Smooth muscle cell (in vitro differentiated cells): ENCODE results near the gene MOK. TPM values are rescaled to one million over a fixed set of nuclear protein-coding genes. Genes with fewer than 3 reads are reported as not detected.

Source experiments
- DNase-seq: peaks from one replicate; lab custom pipeline; 2025; ENCODE audit not compliant: unreplicated experiment; lab: John Stamatoyannopoulos, UW
- H2AFZ ChIP-seq: fragments of 200-600 bp; sonication (generic); 2 replicates; pipeline ENCODE4 v1.6.0; 2016; ENCODE audit warnings: antibody characterized with exemption, low read depth, mild to moderate bottlenecking
- H3F3A ChIP-seq: fragments of 200-600 bp; sonication (generic); 2 replicates; pipeline ENCODE4 v1.6.0; 2017; ENCODE audit warnings: antibody characterized with exemption, low read depth
- H3K27ac ChIP-seq: fragments of 200-600 bp; sonication (generic); 2 replicates; pipeline ENCODE4 v1.5.1; 2016; ENCODE audit warnings: low read depth, mild to moderate bottlenecking
- H3K27me3 ChIP-seq: fragments of 200-600 bp; sonication (generic); 2 replicates; pipeline ENCODE4 v1.6.1; 2016; ENCODE audit warnings: low read depth, mild to moderate bottlenecking
- H3K36me3 ChIP-seq: fragments of 200-600 bp; sonication (generic); 2 replicates; pipeline ENCODE4 v1.5.1; 2016; ENCODE audit warnings: low read depth
- H3K4me1 ChIP-seq: fragments of 200-600 bp; sonication (generic); 2 replicates; pipeline ENCODE4 v1.5.1; 2016; ENCODE audit warnings: low read depth
- H3K4me2 ChIP-seq: fragments of 200-600 bp; sonication (generic); 2 replicates; pipeline ENCODE4 v1.6.0; 2016; ENCODE audit warnings: mild to moderate bottlenecking
- H3K4me3 ChIP-seq: fragments of 200-600 bp; sonication (generic); 2 replicates; pipeline ENCODE4 v1.5.1; 2016; ENCODE audit warnings: mild to moderate bottlenecking
- H3K79me2 ChIP-seq: fragments of 200-600 bp; sonication (generic); 2 replicates; pipeline ENCODE4 v1.6.0; 2016; ENCODE audit warnings: low read depth, mild to moderate bottlenecking
- H3K9ac ChIP-seq: fragments of 200-600 bp; sonication (generic); 2 replicates; pipeline ENCODE4 v1.6.0; 2016; ENCODE audit warnings: low read depth
- H3K9me3 ChIP-seq: fragments of 200-600 bp; sonication (generic); replicated peaks from 2 replicates; pipeline ENCODE4 v1.5.1; 2016; ENCODE audit warnings: low read depth
- H4K20me1 ChIP-seq: fragments of 200-600 bp; sonication (generic); 2 replicates; pipeline ENCODE4 v1.6.0; 2016; ENCODE audit warnings: low read depth
- WGBS: methylation state at CpG from one replicate; pipeline ENCODE4 v1.1.7; 2016; ENCODE audit warnings: low lambda C conversion rate; 5-methylcytosine and 5-hydroxymethylcytosine counted together
- polyA plus RNA-seq: library from polyadenylated mRNA; unstranded; fragments of >200 nt; fragmentation: Nextera tagmentation; extraction: Ambion mirVana; gene quantifications from 2 replicates; pipeline ENCODE4 v1.2.1, GENCODE V29; 2016
- total RNA-seq: library from RNA; depleted of rRNA; stranded (reverse); fragments of >200 nt; gene quantifications from 2 replicates; pipeline ENCODE4 v1.2.3, GENCODE V29; 2014
- TF ChIP-seq, protein P1 (sequence below): fragments of 200-600 bp; sonication (generic); IDR thresholded peaks from 2 replicates; pipeline ENCODE4 v1.5.1; 2017; ENCODE audit warnings: borderline replicate concordance, mild to moderate bottlenecking, antibody characterized with exemption; ENCODE audit not compliant: insufficient read depth, poor library complexity, severe bottlenecking

MOK gene
- total and polyA plus RNA-seq, 2 experiments from 2014 or later = 4.7 to 6.4 TPM

GRCh38 chr14:102229071-102229738 lies 75.8 kb downstream of the MOK start:
- Histone ChIP-seq H3K4me1 (no peaks in the 10 kb centered on the region), H3K4me3 (no peak overlapping the region), H3K4me2 (no peak overlapping the region), H2AFZ (no peak overlapping the region), H3K36me3 (no peaks in the 10 kb centered on the region), H3K9me3 (no peaks in the 10 kb centered on the region), H4K20me1 (no peaks in the 10 kb centered on the region), H3K27me3 (no peaks in the 10 kb centered on the region), H3K27ac (no peak overlapping the region), H3F3A (no peaks in the 10 kb centered on the region), H3K9ac (no peak overlapping the region), H3K79me2 (no peaks in the 10 kb centered on the region)
- 94% methylated on average over 43 of the region's 43 CpGs for WGBS
- TF ChIP-seq, protein P1, sequence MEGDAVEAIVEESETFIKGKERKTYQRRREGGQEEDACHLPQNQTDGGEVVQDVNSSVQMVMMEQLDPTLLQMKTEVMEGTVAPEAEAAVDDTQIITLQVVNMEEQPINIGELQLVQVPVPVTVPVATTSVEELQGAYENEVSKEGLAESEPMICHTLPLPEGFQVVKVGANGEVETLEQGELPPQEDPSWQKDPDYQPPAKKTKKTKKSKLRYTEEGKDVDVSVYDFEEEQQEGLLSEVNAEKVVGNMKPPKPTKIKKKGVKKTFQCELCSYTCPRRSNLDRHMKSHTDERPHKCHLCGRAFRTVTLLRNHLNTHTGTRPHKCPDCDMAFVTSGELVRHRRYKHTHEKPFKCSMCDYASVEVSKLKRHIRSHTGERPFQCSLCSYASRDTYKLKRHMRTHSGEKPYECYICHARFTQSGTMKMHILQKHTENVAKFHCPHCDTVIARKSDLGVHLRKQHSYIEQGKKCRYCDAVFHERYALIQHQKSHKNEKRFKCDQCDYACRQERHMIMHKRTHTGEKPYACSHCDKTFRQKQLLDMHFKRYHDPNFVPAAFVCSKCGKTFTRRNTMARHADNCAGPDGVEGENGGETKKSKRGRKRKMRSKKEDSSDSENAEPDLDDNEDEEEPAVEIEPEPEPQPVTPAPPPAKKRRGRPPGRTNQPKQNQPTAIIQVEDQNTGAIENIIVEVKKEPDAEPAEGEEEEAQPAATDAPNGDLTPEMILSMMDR = no peak
- no peak for DNase-seq

- WGBS = 94% methylated on average over 21 of the region's 28 CpGs
- Histone ChIP-seq H3K36me3 (no peaks in the 10 kb centered on the region), H3K9ac (no peak overlapping the region), H3K4me1 (no peaks in the 10 kb centered on the region), H2AFZ (no peak overlapping the region), H3F3A (no peaks in the 10 kb centered on the region), H3K4me2 (no peak overlapping the region), H3K9me3 (no peaks in the 10 kb centered on the region), H4K20me1 (peaks cover 2% of the 10 kb centered on the region), H3K27ac (no peak overlapping the region), H3K27me3 (no peaks in the 10 kb centered on the region), H3K79me2 (no peaks in the 10 kb centered on the region), H3K4me3 (no peak overlapping the region)
- TF ChIP-seq, protein P1 = no peak
- no peak for DNase-seq
Observed at GRCh38 chr14:102227184-102227964, 77.6 kb downstream of the MOK start.

GRCh38 chr14:102226356-102227125 lies 78.4 kb downstream of the MOK start:
- no peaks in the 10 kb centered on the region for H3K36me3 ChIP-seq
- H4K20me1 ChIP-seq = peaks cover 9% of the 10 kb centered on the region
- no peak overlapping the region for H2AFZ ChIP-seq
- no peak for DNase-seq
- WGBS = 90% methylated on average over 25 of the region's 27 CpGs
- no peaks in the 10 kb centered on the region for H3K79me2 ChIP-seq
- H3K9me3 ChIP-seq = no peaks in the 10 kb centered on the region
- H3K27ac ChIP-seq = no peak overlapping the region
- H3K27me3 ChIP-seq = no peaks in the 10 kb centered on the region
- no peaks in the 10 kb centered on the region for H3F3A ChIP-seq
- TF ChIP-seq, protein P1 = no peak
- no peak overlapping the region for H3K9ac ChIP-seq
- no peak overlapping the region for H3K4me2 ChIP-seq
- H3K4me1 ChIP-seq = no peaks in the 10 kb centered on the region
- H3K4me3 ChIP-seq = no peak overlapping the region
